Psoas muscle (tissue), 8 donors: ENCODE measurements around the gene KRTAP10-8. TPM values are rescaled to one million over a fixed set of nuclear protein-coding genes. Genes with fewer than 3 reads are reported as not detected.
"Not testable (repeated sequence)": the region's sequence is repeated elsewhere in the genome, so short reads cannot be mapped to it uniquely, and the experiment has no call there.

ENCODE experiments used
- ATAC-seq, 4 donors: fragments of 200-7000 bp; cut with Tn5 transposase; one replicate each; pipeline ENCODE4 v1.9.1; 2020; ENCODE audit warnings: moderate library complexity in 3 of 4, mild to moderate bottlenecking in 2 of 4
- DNase-seq, 2 donors: peaks; one replicate each; pipeline ENCODE4 v3.0.0-alpha.2; 2020
- H3K27ac ChIP-seq: fragments of 200-600 bp; one replicate; pipeline ENCODE4 v1.8.0; 2022
- H3K27me3 ChIP-seq, 3 donors: fragments of 200-600 bp in 1 of 3; one replicate each; pipeline versions ENCODE4 v1.6.1 to v1.8.0; 2013 to 2022; ENCODE audit warnings: low read length in 2 of 3, mild to moderate bottlenecking in 2 of 3, moderate library complexity in 1 of 3; ENCODE audit not compliant: insufficient read depth in 3 of 3
- H3K36me3 ChIP-seq, 2 donors: fragments of 200-600 bp in 1 of 2; one replicate each; pipeline versions ENCODE4 v1.6.1 to v1.8.0; 2013 to 2022; ENCODE audit warnings: low read depth in 1 of 2, mild to moderate bottlenecking in 1 of 2, moderate library complexity in 1 of 2; ENCODE audit not compliant: insufficient read depth in 1 of 2
- H3K4me1 ChIP-seq: fragments of 200-600 bp; one replicate; pipeline ENCODE4 v1.8.0; 2022
- H3K4me3 ChIP-seq: fragments of 200-600 bp; one replicate; pipeline ENCODE4 v1.8.0; 2022; ENCODE audit warnings: mild to moderate bottlenecking
- H3K9me3 ChIP-seq: fragments of 200-600 bp; one replicate; pipeline ENCODE4 v1.8.0; 2022
- WGBS, 3 donors: extraction: QIAGEN DNeasy Blood & Tissue Kit; methylation state at CpG; one replicate each; pipeline versions ENCODE4 v1.1.6 to v1.1.7; 2013; 5-methylcytosine and 5-hydroxymethylcytosine counted together
- intact Hi-C, 2 donors: fragments of 100-400 bp; cut with DNase I; formaldehyde crosslinking; loops; one replicate each; pipeline versions ENCODE4 v1.11.0 to v1.14.2; 2022
- polyA plus RNA-seq, 3 donors: library from polyadenylated mRNA; stranded (reverse); fragments of 200-250 nt; gene quantifications; one replicate each; pipeline ENCODE4 v1.2.3, GENCODE V29; 2013
- total RNA-seq, 4 donors: library from RNA; stranded (reverse); fragmentation: NEBNext Ultra II Directional in 2 of 4; extraction: Animal tissue kit (Norgen Biotek cat#: 25700) in 2 of 4; gene quantifications; one replicate each; pipeline versions ENCODE4 v1.2.1 to v1.2.4, GENCODE V29; 2021 to 2023
- TF ChIP-seq, protein P1 (sequence below): fragments of 200-600 bp; IDR thresholded peaks from one replicate; pipeline ENCODE4 v1.8.0; 2022; ENCODE audit warnings: antibody characterized with exemption
- donor health status: healthy with polysubstance abuse.
- donor health status: DM: no; HTN: no; CAD: no; lungs with moderate emphysema.
- donor health status: Bipolar disorder and iron deficiency.
- donor health status: healthy.
- donor health status: DM: yes; HTN: yes; CAD: no.
- donor health status: DM: no; HTN: no; CAD: no.
- donor health status: DM: no; HTN: no; CAD: no.
- donor health status: DM: yes; HTN: yes; CAD: no.

Gene KRTAP10-8
- total and polyA plus RNA-seq, 7 donors = not detected

DNA sequence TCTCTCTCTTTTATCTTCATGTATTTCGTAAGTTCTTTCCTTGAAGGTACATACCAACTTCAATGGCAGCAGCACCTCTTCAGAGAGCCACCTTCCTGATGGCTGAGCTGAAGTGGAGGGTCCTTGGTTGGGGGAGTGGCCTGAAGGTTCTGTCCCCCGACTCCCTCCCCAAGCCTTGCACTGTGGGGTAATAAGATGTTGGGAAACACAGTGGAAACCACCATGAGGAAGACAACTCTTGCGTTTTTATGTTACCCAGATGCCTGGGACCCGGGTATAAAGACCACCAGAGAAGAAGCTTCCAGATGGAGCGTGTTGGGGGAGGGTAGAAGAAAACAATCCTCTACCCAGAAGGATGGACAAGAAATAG is 46.6 kb downstream of the KRTAP10-8 start:
- TF ChIP-seq, protein P1, sequence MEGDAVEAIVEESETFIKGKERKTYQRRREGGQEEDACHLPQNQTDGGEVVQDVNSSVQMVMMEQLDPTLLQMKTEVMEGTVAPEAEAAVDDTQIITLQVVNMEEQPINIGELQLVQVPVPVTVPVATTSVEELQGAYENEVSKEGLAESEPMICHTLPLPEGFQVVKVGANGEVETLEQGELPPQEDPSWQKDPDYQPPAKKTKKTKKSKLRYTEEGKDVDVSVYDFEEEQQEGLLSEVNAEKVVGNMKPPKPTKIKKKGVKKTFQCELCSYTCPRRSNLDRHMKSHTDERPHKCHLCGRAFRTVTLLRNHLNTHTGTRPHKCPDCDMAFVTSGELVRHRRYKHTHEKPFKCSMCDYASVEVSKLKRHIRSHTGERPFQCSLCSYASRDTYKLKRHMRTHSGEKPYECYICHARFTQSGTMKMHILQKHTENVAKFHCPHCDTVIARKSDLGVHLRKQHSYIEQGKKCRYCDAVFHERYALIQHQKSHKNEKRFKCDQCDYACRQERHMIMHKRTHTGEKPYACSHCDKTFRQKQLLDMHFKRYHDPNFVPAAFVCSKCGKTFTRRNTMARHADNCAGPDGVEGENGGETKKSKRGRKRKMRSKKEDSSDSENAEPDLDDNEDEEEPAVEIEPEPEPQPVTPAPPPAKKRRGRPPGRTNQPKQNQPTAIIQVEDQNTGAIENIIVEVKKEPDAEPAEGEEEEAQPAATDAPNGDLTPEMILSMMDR = no peak
- no peaks in the 10 kb centered on the region for H3K4me1 ChIP-seq
- intact Hi-C loops = no loop called here
- no peaks in the 10 kb centered on the region for H3K36me3 ChIP-seq
- no peak for ATAC-seq
- 72 to 82% (median 78%) methylated on average over 5 of the region's 5 CpGs for WGBS, 3 donors
- H3K27me3 ChIP-seq = peaks cover 2 to 46% (median 5%) of the 10 kb centered on the region in 3 donors
- no peak overlapping the region for H3K27ac ChIP-seq
- no peak overlapping the region for H3K4me3 ChIP-seq
- no peaks in the 10 kb centered on the region for H3K9me3 ChIP-seq
- DNase-seq = no peak

DNA sequence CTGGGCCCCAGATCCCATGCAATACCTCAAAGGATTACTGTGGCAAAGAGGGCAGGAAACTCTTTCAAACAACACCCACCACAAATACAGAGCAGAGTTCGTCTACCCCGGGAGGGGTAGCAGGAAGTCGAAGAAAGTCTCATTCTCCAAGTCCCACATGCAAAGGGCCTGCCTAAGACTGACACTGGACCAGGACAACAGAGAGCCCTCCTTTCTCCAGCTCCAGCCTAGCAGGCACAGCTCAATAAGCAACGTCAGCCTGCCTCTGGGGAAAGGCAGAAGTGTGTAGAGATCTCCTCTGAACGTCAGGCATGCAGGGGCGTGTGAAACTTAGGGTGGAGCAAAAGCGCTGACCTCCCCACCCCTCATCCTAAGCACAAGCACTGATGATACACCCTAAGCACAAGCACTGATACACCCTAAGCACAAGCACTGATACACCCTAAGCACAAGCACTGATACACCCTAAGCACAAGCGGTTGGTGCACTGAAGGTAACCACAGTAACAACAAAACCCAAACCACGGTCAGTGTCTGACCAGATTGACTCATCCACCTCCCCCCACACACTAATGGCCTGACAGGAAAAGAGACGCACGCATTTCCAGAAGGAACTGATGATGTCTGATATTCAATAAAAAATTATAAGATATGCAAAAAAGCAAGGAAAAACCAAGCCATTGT is 47.2 kb downstream of the KRTAP10-8 start:
- H3K9me3 ChIP-seq = no peaks in the 10 kb centered on the region
- 52 to 63% (median 55%) methylated on average over 11 of the region's 11 CpGs for WGBS, 3 donors
- no peak for ATAC-seq
- H3K4me3 ChIP-seq = no peak overlapping the region
- intact Hi-C loops = no loop called here
- H3K36me3 ChIP-seq = no peaks in the 10 kb centered on the region
- no peak overlapping the region for H3K27ac ChIP-seq
- H3K4me1 ChIP-seq = no peaks in the 10 kb centered on the region
- H3K27me3 ChIP-seq = peaks cover 2 to 46% (median 5%) of the 10 kb centered on the region in 3 donors
- TF ChIP-seq, protein P1 = no peak
- DNase-seq = no peak

DNA sequence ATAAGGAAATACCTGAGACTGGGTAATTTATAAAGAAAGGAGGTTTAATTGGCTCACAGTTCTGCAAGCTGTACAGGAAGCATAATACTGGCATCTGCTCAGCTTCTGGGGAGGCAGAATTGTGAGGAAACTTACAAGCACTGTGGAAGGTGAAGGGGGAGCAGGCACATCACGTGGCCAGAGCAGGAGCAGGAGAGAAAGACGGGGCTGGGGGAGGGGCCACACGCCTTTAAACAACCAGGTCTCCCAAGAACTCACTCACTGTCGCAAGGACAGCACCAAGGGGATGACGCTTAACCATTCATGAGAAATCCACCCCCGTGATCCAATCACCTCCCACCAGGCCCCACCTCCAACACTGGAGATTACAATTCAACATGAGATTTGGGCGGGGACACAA is 49.7 kb downstream of the KRTAP10-8 start:
- H3K9me3 ChIP-seq, ATAC-seq, H3K36me3 ChIP-seq, intact Hi-C loops, DNase-seq, H3K4me1 ChIP-seq, H3K4me3 ChIP-seq, H3K27ac ChIP-seq: not testable (repeated sequence)
- H3K27me3 ChIP-seq = peaks cover 0 to 37% (median 5%) of the 10 kb centered on the region in 3 donors
- WGBS, 3 donors = 55 to 64% (median 58%) methylated on average over 7 of the region's 7 CpGs

Other genes starting within 250 kb of the KRTAP10-8 start
- 1 to 10 TPM in 1 of 4 donors, under 1 TPM in 3; 0.13 to 1.1 (median 0.23) TPM for gene LRRC3, start 156.6 kb upstream of the KRTAP10-8 start, total RNA-seq
- under 1 TPM; 0.08 to 0.29 (median 0.08) TPM for gene LRRC3, start 156.6 kb upstream of the KRTAP10-8 start, polyA plus RNA-seq
- not detected for gene KRTAP10-1, start 71.9 kb upstream of the KRTAP10-8 start, total RNA-seq
- not detected for gene KRTAP10-1, start 71.9 kb upstream of the KRTAP10-8 start, polyA plus RNA-seq
- gene KRTAP10-2, start 60.6 kb upstream of the KRTAP10-8 start, total RNA-seq = not detected
- gene KRTAP10-2, start 60.6 kb upstream of the KRTAP10-8 start, polyA plus RNA-seq = not detected
- not detected for gene KRTAP10-3, start 53.3 kb upstream of the KRTAP10-8 start, total RNA-seq
- gene KRTAP10-3, start 53.3 kb upstream of the KRTAP10-8 start, polyA plus RNA-seq = not detected
- gene KRTAP10-4, start 38.4 kb upstream of the KRTAP10-8 start, total RNA-seq = not detected
- not detected for gene KRTAP10-4, start 38.4 kb upstream of the KRTAP10-8 start, polyA plus RNA-seq
- gene KRTAP10-5, start 31.5 kb upstream of the KRTAP10-8 start, total RNA-seq = not detected
- gene KRTAP10-5, start 31.5 kb upstream of the KRTAP10-8 start, polyA plus RNA-seq = not detected
- not detected for gene KRTAP10-6, start 19.6 kb upstream of the KRTAP10-8 start, total RNA-seq
- gene KRTAP10-6, start 19.6 kb upstream of the KRTAP10-8 start, polyA plus RNA-seq = not detected
- not detected for gene KRTAP10-7, start 11.5 kb upstream of the KRTAP10-8 start, total RNA-seq
- gene KRTAP10-7, start 11.5 kb upstream of the KRTAP10-8 start, polyA plus RNA-seq = not detected
- not detected for gene KRTAP10-9, start 15.0 kb downstream of the KRTAP10-8 start, total RNA-seq
- gene KRTAP10-9, start 15.0 kb downstream of the KRTAP10-8 start, polyA plus RNA-seq = not detected
- gene KRTAP10-10, start 25.3 kb downstream of the KRTAP10-8 start, total RNA-seq = not detected
- not detected for gene KRTAP10-10, start 25.3 kb downstream of the KRTAP10-8 start, polyA plus RNA-seq
- not detected for gene KRTAP10-11, start 34.3 kb downstream of the KRTAP10-8 start, total RNA-seq
- gene KRTAP10-11, start 34.3 kb downstream of the KRTAP10-8 start, polyA plus RNA-seq = not detected
- not detected for gene KRTAP12-4, start 42.6 kb downstream of the KRTAP10-8 start, total RNA-seq
- gene KRTAP12-4, start 42.6 kb downstream of the KRTAP10-8 start, polyA plus RNA-seq = not detected
- gene KRTAP12-3, start 45.9 kb downstream of the KRTAP10-8 start, total RNA-seq = not detected
- not detected for gene KRTAP12-3, start 45.9 kb downstream of the KRTAP10-8 start, polyA plus RNA-seq
- not detected for gene KRTAP12-2, start 54.8 kb downstream of the KRTAP10-8 start, total RNA-seq
- not detected for gene KRTAP12-2, start 54.8 kb downstream of the KRTAP10-8 start, polyA plus RNA-seq
- gene KRTAP12-1, start 70.1 kb downstream of the KRTAP10-8 start, total RNA-seq = not detected
- gene KRTAP12-1, start 70.1 kb downstream of the KRTAP10-8 start, polyA plus RNA-seq = not detected
- not detected for gene KRTAP10-12, start 85.1 kb downstream of the KRTAP10-8 start, total RNA-seq
- not detected for gene KRTAP10-12, start 85.1 kb downstream of the KRTAP10-8 start, polyA plus RNA-seq
- not detected for gene TSPEAR, start 99.5 kb downstream of the KRTAP10-8 start, total RNA-seq
- gene TSPEAR, start 99.5 kb downstream of the KRTAP10-8 start, polyA plus RNA-seq = not detected
- gene UBE2G2, start 189.7 kb downstream of the KRTAP10-8 start, total RNA-seq = 10 to 100 TPM; 64.9 to 93.8 (median 81.7) TPM
- 10 to 100 TPM; 39.0 to 72.8 (median 55.3) TPM for gene UBE2G2, start 189.7 kb downstream of the KRTAP10-8 start, polyA plus RNA-seq
- gene SUMO3, start 206.0 kb downstream of the KRTAP10-8 start, total RNA-seq = 10 to 100 TPM; 50.2 to 78.7 (median 65.6) TPM
- gene SUMO3, start 206.0 kb downstream of the KRTAP10-8 start, polyA plus RNA-seq = 10 to 100 TPM; 38.6 to 86.6 (median 58.7) TPM